ENCODE results near the gene CRYGC.

Gene CRYGC

DNA sequence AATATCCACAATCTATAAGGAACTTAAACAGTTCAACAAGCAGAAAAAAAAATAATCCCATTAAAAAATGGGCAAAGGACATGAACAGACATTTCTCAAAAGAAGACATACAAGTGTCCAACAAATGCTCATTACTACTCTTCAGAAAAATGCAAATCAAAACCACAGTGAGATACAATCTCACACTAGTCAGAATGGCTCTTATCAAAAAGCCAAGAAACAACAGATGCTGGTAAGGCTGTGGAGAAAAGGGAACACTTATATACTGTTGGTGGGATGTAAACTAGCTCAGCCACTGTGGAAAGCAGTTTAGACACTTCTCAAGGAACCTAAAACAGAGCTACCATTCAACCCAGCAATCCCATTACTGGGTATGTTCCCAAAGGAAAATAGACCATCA, 23.5 kb upstream of the CRYGC start:
- DNase-seq, result no peak

DNA sequence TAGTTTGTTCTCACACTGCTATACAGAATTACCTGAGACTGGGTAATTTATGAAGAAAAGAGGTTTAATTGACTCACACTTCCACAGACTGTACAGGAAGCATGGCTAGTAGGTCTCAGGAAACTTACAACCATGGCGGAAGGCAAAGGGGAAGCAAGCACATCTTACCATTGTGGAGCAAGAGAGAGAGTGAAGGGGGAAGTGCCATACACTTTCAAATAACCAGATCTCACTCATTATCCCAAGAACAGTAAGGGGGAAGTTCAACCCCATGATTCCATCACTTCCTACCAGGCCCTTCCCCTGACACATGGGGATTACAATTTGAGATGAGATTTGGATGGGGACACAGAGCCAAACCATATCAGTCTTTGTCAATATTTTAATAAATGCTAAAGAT, 21.3 kb upstream of the CRYGC start:
- no peaks in the 10 kb centered on the region for H3K79me2 ChIP-seq (ENCODE audit: low read length)
- no peaks in the 10 kb centered on the region for H3K9me2 ChIP-seq (replicated peaks; ENCODE audit: insufficient read depth, low read length)
- no peak overlapping the region for H3K27ac ChIP-seq (ENCODE audit: low read length)
- no peak overlapping the region for H3K4me3 ChIP-seq (ENCODE audit: low read length)
- H3F3A ChIP-seq (ENCODE audit: insufficient read depth, low read length), result no peaks in the 10 kb centered on the region
- no peaks in the 10 kb centered on the region for H4K20me1 ChIP-seq (ENCODE audit: insufficient read depth, low read length)
- TF ChIP-seq EZH2 (optimal IDR thresholded peaks at IDR 0.05; ENCODE audit: low read depth, low read length), result no peak
- no peak for TF ChIP-seq EZH2phosphoT487 (IDR thresholded peaks at IDR 0.05; ENCODE audit: low read length)
- TF ChIP-seq CTCF (IDR thresholded peaks at IDR 0.05; ENCODE audit: low read length), result no peak
- no peak for DNase-seq
- H2AFZ ChIP-seq (ENCODE audit: low read length), result no peak overlapping the region
- no peaks in the 10 kb centered on the region for H3K9me3 ChIP-seq (replicated peaks; ENCODE audit: insufficient read depth, low read length)
- no peak overlapping the region for H3K4me2 ChIP-seq (ENCODE audit: low read depth, low read length)
- H3K9ac ChIP-seq (ENCODE audit: low read length), result no peak overlapping the region
- no peaks in the 10 kb centered on the region for H3K4me1 ChIP-seq (ENCODE audit: low read length)
- no peaks in the 10 kb centered on the region for H3K36me3 ChIP-seq (replicated peaks; ENCODE audit: insufficient read depth, low read length)
- H3K27me3 ChIP-seq (replicated peaks; ENCODE audit: insufficient read depth, low read length), result no peaks in the 10 kb centered on the region

More for the DNA sequence above, 23.5 kb upstream of the CRYGC start:
- Histone ChIP-seq H3F3A (ENCODE audit: insufficient read depth, low read length) (no peaks in the 10 kb centered on the region), H3K4me1 (ENCODE audit: low read length) (no peaks in the 10 kb centered on the region), H3K27ac (ENCODE audit: low read length) (no peak overlapping the region), H3K36me3 (replicated peaks; ENCODE audit: insufficient read depth, low read length) (no peaks in the 10 kb centered on the region), H3K27me3 (replicated peaks; ENCODE audit: insufficient read depth, low read length) (no peaks in the 10 kb centered on the region), H2AFZ (ENCODE audit: low read length) (no peak overlapping the region), H3K9ac (ENCODE audit: low read length) (no peak overlapping the region), H3K4me2 (ENCODE audit: low read depth, low read length) (no peak overlapping the region), H3K9me2 (replicated peaks; ENCODE audit: insufficient read depth, low read length) (no peaks in the 10 kb centered on the region), H3K79me2 (ENCODE audit: low read length) (no peaks in the 10 kb centered on the region), H3K4me3 (ENCODE audit: low read length) (no peak overlapping the region), H3K9me3 (replicated peaks; ENCODE audit: insufficient read depth, low read length) (no peaks in the 10 kb centered on the region), H4K20me1 (ENCODE audit: insufficient read depth, low read length) (no peaks in the 10 kb centered on the region)
- no peak for TF ChIP-seq CTCF (IDR thresholded peaks at IDR 0.05; ENCODE audit: low read length)
- TF ChIP-seq EZH2 (optimal IDR thresholded peaks at IDR 0.05; ENCODE audit: low read depth, low read length), result no peak
- TF ChIP-seq EZH2phosphoT487 (IDR thresholded peaks at IDR 0.05; ENCODE audit: low read length), result no peak

GRCh38 chr2:208150094-208150493, 20.5 kb upstream of the CRYGC start:
- Histone ChIP-seq H3K36me3 (replicated peaks; ENCODE audit: insufficient read depth, low read length) (no peaks in the 10 kb centered on the region), H4K20me1 (ENCODE audit: insufficient read depth, low read length) (no peaks in the 10 kb centered on the region), H3K4me1 (ENCODE audit: low read length) (no peaks in the 10 kb centered on the region), H3K79me2 (ENCODE audit: low read length) (no peaks in the 10 kb centered on the region), H3K27ac (ENCODE audit: low read length) (no peak overlapping the region), H3K4me3 (ENCODE audit: low read length) (no peak overlapping the region), H3K4me2 (ENCODE audit: low read depth, low read length) (no peak overlapping the region), H3F3A (ENCODE audit: insufficient read depth, low read length) (no peaks in the 10 kb centered on the region), H3K9me3 (replicated peaks; ENCODE audit: insufficient read depth, low read length) (no peaks in the 10 kb centered on the region), H3K9me2 (replicated peaks; ENCODE audit: insufficient read depth, low read length) (no peaks in the 10 kb centered on the region), H3K27me3 (replicated peaks; ENCODE audit: insufficient read depth, low read length) (no peaks in the 10 kb centered on the region), H3K9ac (ENCODE audit: low read length) (no peak overlapping the region), H2AFZ (ENCODE audit: low read length) (no peak overlapping the region)
- TF ChIP-seq EZH2phosphoT487 (IDR thresholded peaks at IDR 0.05; ENCODE audit: low read length) (no peak), EZH2 (optimal IDR thresholded peaks at IDR 0.05; ENCODE audit: low read depth, low read length) (no peak)
- no peak for DNase-seq

GRCh38 chr2:208148803-208149202, 19.2 kb upstream of the CRYGC start:
- no peaks in the 10 kb centered on the region for H3K27me3 ChIP-seq (replicated peaks; ENCODE audit: insufficient read depth, low read length)

More at GRCh38 chr2:208148803-208149202, 19.2 kb upstream of the CRYGC start:
- Histone ChIP-seq H3K4me3 (ENCODE audit: low read length) (no peak overlapping the region), H4K20me1 (ENCODE audit: insufficient read depth, low read length) (no peaks in the 10 kb centered on the region), H2AFZ (ENCODE audit: low read length) (no peak overlapping the region), H3K9me2 (replicated peaks; ENCODE audit: insufficient read depth, low read length) (no peaks in the 10 kb centered on the region), H3F3A (ENCODE audit: insufficient read depth, low read length) (no peaks in the 10 kb centered on the region), H3K4me2 (ENCODE audit: low read depth, low read length) (no peak overlapping the region), H3K9ac (ENCODE audit: low read length) (no peak overlapping the region), H3K4me1 (ENCODE audit: low read length) (no peaks in the 10 kb centered on the region), H3K36me3 (replicated peaks; ENCODE audit: insufficient read depth, low read length) (no peaks in the 10 kb centered on the region), H3K9me3 (replicated peaks; ENCODE audit: insufficient read depth, low read length) (no peaks in the 10 kb centered on the region), H3K27ac (ENCODE audit: low read length) (no peak overlapping the region), H3K79me2 (ENCODE audit: low read length) (no peaks in the 10 kb centered on the region)
- TF ChIP-seq EZH2 (optimal IDR thresholded peaks at IDR 0.05; ENCODE audit: low read depth, low read length), result no peak
- TF ChIP-seq CTCF (IDR thresholded peaks at IDR 0.05; ENCODE audit: low read length), result no peak
- TF ChIP-seq EZH2phosphoT487 (IDR thresholded peaks at IDR 0.05; ENCODE audit: low read length), result no peak
- no peak for DNase-seq
